ENCODE measurements around the gene CERS6. TPM values are rescaled to one million over a fixed set of nuclear protein-coding genes. Genes with fewer than 3 reads are reported as not detected.

CERS6 gene
- total and polyA plus RNA-seq, 12 donors = 5.0 to 110 (median 29.6) TPM

- Histone ChIP-seq H3K4me3 (no peak overlapping the region), H3K36me3 (replicated peaks in 1 of 2) (no peaks in the 10 kb centered on the region), H3K9me3 (replicated peaks in 1 of 3) (no peaks in the 10 kb centered on the region), H3K4me1 (replicated peaks in 1 of 2) (no peaks in the 10 kb centered on the region), H3K27me3 (no peaks in the 10 kb centered on the region), H3K27ac (no peak overlapping the region)
- TF ChIP-seq, protein P1, sequence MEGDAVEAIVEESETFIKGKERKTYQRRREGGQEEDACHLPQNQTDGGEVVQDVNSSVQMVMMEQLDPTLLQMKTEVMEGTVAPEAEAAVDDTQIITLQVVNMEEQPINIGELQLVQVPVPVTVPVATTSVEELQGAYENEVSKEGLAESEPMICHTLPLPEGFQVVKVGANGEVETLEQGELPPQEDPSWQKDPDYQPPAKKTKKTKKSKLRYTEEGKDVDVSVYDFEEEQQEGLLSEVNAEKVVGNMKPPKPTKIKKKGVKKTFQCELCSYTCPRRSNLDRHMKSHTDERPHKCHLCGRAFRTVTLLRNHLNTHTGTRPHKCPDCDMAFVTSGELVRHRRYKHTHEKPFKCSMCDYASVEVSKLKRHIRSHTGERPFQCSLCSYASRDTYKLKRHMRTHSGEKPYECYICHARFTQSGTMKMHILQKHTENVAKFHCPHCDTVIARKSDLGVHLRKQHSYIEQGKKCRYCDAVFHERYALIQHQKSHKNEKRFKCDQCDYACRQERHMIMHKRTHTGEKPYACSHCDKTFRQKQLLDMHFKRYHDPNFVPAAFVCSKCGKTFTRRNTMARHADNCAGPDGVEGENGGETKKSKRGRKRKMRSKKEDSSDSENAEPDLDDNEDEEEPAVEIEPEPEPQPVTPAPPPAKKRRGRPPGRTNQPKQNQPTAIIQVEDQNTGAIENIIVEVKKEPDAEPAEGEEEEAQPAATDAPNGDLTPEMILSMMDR (IDR thresholded peaks at IDR 0.05) = no peak
- no peak for TF ChIP-seq POLR2A (IDR thresholded peaks at IDR 0.05)
- WGBS, 4 donors = 79 to 92% (median 89%) methylated on average over 6 of the region's 6 CpGs
- DNase-seq = no peak
- intact Hi-C loops (cut with DNase I) = no loop called here
These were observed 14.7 kb upstream of the CERS6 start for GRCh38 chr2:168441214-168441872.

GRCh38 chr2:168443818-168444217 lies 12.3 kb upstream of the CERS6 start:
- Histone ChIP-seq H3K27ac (no peak overlapping the region), H3K4me3 (no peak overlapping the region), H3K36me3 (replicated peaks in 1 of 2) (no peaks in the 10 kb centered on the region), H3K9me3 (replicated peaks in 1 of 3) (no peaks in the 10 kb centered on the region), H3K4me1 (replicated peaks in 1 of 2) (no peaks in the 10 kb centered on the region), H3K27me3 (no peaks in the 10 kb centered on the region)
- intact Hi-C loops (cut with DNase I) = no loop called here
- no peak for TF ChIP-seq POLR2A (IDR thresholded peaks at IDR 0.05)
- TF ChIP-seq, protein P1 (IDR thresholded peaks at IDR 0.05) = no peak
- DNase-seq = no peak

GRCh38 chr2:168445960-168446359 lies 10.1 kb upstream of the CERS6 start:
- Histone ChIP-seq H3K4me3 (no peak overlapping the region), H3K9me3 (replicated peaks in 1 of 3) (no peaks in the 10 kb centered on the region), H3K36me3 (replicated peaks in 1 of 2) (no peaks in the 10 kb centered on the region), H3K27ac (no peak overlapping the region), H3K4me1 (replicated peaks in 1 of 2) (no peaks in the 10 kb centered on the region), H3K27me3 (no peaks in the 10 kb centered on the region)
- WGBS, 4 donors = 88 to 96% (median 96%) methylated on average over 2 of the region's 2 CpGs
- no peak for DNase-seq
- intact Hi-C loops (cut with DNase I) = no loop called here
- TF ChIP-seq, protein P1 (IDR thresholded peaks at IDR 0.05) = no peak
- no peak for TF ChIP-seq POLR2A (IDR thresholded peaks at IDR 0.05)

GRCh38 chr2:168448980-168449379 lies 7.1 kb upstream of the CERS6 start:
- Histone ChIP-seq H3K36me3 (replicated peaks in 1 of 2) (no peaks in the 10 kb centered on the region), H3K4me3 (no peak overlapping the region), H3K4me1 (replicated peaks in 1 of 2) (no peaks in the 10 kb centered on the region), H3K9me3 (replicated peaks in 1 of 3) (no peaks in the 10 kb centered on the region), H3K27ac (no peak overlapping the region), H3K27me3 (no peaks in the 10 kb centered on the region)
- no peak for TF ChIP-seq POLR2A (IDR thresholded peaks at IDR 0.05)
- TF ChIP-seq, protein P1 (IDR thresholded peaks at IDR 0.05) = no peak
- intact Hi-C loops (cut with DNase I) = no loop called here
- no peak for DNase-seq
